Measurements from ENCODE around the gene HIBCH.

GRCh38 chr2:190216829-190217228 is 102.8 kb downstream of the HIBCH start:
- TF ChIP-seq CTCF (conservative IDR thresholded peaks at IDR 0.05; ENCODE audit: low read depth, low read length) (no peak), RCOR1 (IDR thresholded peaks at IDR 0.05; ENCODE audit: insufficient replicate concordance, low read length) (no peak)
